ENCODE measurements around the gene DOCK1.

DNA sequence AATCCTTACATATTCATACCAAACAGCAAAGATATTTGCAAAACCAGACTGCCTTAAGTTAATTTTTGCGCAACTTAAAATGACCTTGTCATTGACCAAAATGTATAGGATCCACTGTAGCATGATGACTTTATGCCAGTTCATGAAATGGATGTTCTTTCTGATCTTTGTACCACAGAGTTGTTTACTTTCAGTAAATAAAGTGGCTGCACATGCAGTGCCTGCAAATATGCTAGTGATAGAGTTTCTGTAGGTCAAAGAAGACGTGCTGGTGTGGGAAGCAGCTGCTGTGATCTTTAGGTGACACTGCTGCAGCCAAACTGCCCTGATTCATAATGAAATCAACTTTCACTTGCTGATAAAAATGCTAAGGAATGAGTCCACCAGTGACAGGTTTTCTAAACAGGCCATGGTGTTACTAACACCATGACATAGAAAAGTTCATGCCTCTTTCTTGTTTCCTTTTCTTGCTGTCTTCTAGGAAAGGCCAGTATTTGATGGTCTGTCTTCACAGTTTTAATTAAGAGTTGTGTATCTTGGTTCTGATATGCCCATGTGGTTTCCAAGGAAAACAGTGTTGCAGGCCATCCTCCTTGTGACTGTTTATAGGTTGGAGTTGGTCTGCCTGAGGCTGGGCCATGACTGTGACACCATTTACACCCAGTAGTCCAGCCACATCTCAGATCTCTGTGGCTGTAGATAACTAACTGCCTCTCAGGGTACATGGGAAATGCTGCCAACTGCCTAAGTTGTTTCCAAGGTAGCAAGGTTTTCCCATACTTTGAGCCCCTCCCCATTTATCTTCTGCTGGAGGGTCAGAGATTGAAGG lies 228.7 kb downstream of the DOCK1 start:
- TF ChIP-seq RFX5 (IDR thresholded peaks at IDR 0.05; ENCODE audit: low read length): no peak
- TF ChIP-seq EZH2phosphoT487 (IDR thresholded peaks at IDR 0.05; ENCODE audit: borderline replicate concordance, low read depth): no peak
- TF ChIP-seq, protein P1, sequence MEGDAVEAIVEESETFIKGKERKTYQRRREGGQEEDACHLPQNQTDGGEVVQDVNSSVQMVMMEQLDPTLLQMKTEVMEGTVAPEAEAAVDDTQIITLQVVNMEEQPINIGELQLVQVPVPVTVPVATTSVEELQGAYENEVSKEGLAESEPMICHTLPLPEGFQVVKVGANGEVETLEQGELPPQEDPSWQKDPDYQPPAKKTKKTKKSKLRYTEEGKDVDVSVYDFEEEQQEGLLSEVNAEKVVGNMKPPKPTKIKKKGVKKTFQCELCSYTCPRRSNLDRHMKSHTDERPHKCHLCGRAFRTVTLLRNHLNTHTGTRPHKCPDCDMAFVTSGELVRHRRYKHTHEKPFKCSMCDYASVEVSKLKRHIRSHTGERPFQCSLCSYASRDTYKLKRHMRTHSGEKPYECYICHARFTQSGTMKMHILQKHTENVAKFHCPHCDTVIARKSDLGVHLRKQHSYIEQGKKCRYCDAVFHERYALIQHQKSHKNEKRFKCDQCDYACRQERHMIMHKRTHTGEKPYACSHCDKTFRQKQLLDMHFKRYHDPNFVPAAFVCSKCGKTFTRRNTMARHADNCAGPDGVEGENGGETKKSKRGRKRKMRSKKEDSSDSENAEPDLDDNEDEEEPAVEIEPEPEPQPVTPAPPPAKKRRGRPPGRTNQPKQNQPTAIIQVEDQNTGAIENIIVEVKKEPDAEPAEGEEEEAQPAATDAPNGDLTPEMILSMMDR (IDR thresholded peaks at IDR 0.05): no peak

Measured in SK-N-SH (cell line).